ENCODE data around the gene KCNJ11.
A peak's percentile ranks its signal among the peaks of the same experiment; 100 is the strongest.

Gene KCNJ11

GRCh38 chr11:17376493-17376892 lies 12.0 kb downstream of the KCNJ11 start:
- H3K9ac ChIP-seq (ENCODE audit: low read length) = no peak overlapping the region
- H3K36me3 ChIP-seq (ENCODE audit: insufficient read depth, low read length) = peaks cover 7% of the 10 kb centered on the region
- no peak overlapping the region for H3K27ac ChIP-seq (ENCODE audit: low read depth, low read length)

GRCh38 chr11:17375547-17375946 lies 12.9 kb downstream of the KCNJ11 start:
- Histone ChIP-seq H3K9ac (ENCODE audit: low read length) (no peak overlapping the region), H3K27me3 (ENCODE audit: control insufficient read depth in 1 of 2, insufficient read depth in 2 of 2, low read length in 2 of 2) (no peaks in the 10 kb centered on the region), H3K4me3 (ENCODE audit: low read depth in 1 of 2, low read length in 2 of 2) (no peak overlapping the region), H3K9me3 (ENCODE audit: low read length) (peaks cover 23% of the 10 kb centered on the region), H3K36me3 (ENCODE audit: insufficient read depth, low read length) (peaks cover 7% of the 10 kb centered on the region), H3K4me1 (ENCODE audit: insufficient read depth, low read length) (no peaks in the 10 kb centered on the region), H3K27ac (ENCODE audit: low read depth, low read length) (no peak overlapping the region)

More at GRCh38 chr11:17376493-17376892, 12.0 kb downstream of the KCNJ11 start:
- Histone ChIP-seq H3K27me3 (ENCODE audit: control insufficient read depth in 1 of 2, insufficient read depth in 2 of 2, low read length in 2 of 2) (no peaks in the 10 kb centered on the region), H3K4me1 (ENCODE audit: insufficient read depth, low read length) (no peaks in the 10 kb centered on the region), H3K4me3 (ENCODE audit: low read depth in 1 of 2, low read length in 2 of 2) (no peak overlapping the region), H3K9me3 (ENCODE audit: low read length) (peaks cover 21% of the 10 kb centered on the region)

GRCh38 chr11:17371614-17372013 lies 16.8 kb downstream of the KCNJ11 start:
- Histone ChIP-seq H3K27me3 (ENCODE audit: control insufficient read depth in 1 of 2, insufficient read depth in 2 of 2, low read length in 2 of 2) (no peaks in the 10 kb centered on the region), H3K27ac (ENCODE audit: low read depth, low read length) (no peak overlapping the region), H3K4me1 (ENCODE audit: insufficient read depth, low read length) (no peaks in the 10 kb centered on the region), H3K9me3 (ENCODE audit: low read length) (peaks cover 32% of the 10 kb centered on the region), H3K4me3 (ENCODE audit: low read depth in 1 of 2, low read length in 2 of 2) (no peak overlapping the region), H3K9ac (ENCODE audit: low read length) (no peak overlapping the region), H3K36me3 (ENCODE audit: insufficient read depth, low read length) (peaks cover 29% of the 10 kb centered on the region)

GRCh38 chr11:17369684-17370243 lies 18.7 kb downstream of the KCNJ11 start:
- Histone ChIP-seq H3K4me3 (ENCODE audit: low read depth in 1 of 2, low read length in 2 of 2) (no peak overlapping the region), H3K9ac (ENCODE audit: low read length) (no peak overlapping the region), H3K4me1 (ENCODE audit: insufficient read depth, low read length) (no peaks in the 10 kb centered on the region), H3K36me3 (ENCODE audit: insufficient read depth, low read length) (peaks cover 29% of the 10 kb centered on the region), H3K9me3 (ENCODE audit: low read length) (peaks cover 32% of the 10 kb centered on the region), H3K27me3 (ENCODE audit: control insufficient read depth in 1 of 2, insufficient read depth in 2 of 2, low read length in 2 of 2) (no peaks in the 10 kb centered on the region), H3K27ac (ENCODE audit: low read depth, low read length) (no peak overlapping the region)

GRCh38 chr11:17369094-17369493 lies 19.4 kb downstream of the KCNJ11 start:
- no peaks in the 10 kb centered on the region for H3K27me3 ChIP-seq (ENCODE audit: control insufficient read depth in 1 of 2, insufficient read depth in 2 of 2, low read length in 2 of 2)
- H3K36me3 ChIP-seq (ENCODE audit: insufficient read depth, low read length) = peaks cover 29% of the 10 kb centered on the region
- no peak overlapping the region for H3K27ac ChIP-seq (ENCODE audit: low read depth, low read length)
- H3K4me1 ChIP-seq (ENCODE audit: insufficient read depth, low read length) = no peaks in the 10 kb centered on the region
- peaks cover 32% of the 10 kb centered on the region for H3K9me3 ChIP-seq (ENCODE audit: low read length)
- no peak overlapping the region for H3K9ac ChIP-seq (ENCODE audit: low read length)
- no peak overlapping the region for H3K4me3 ChIP-seq (ENCODE audit: low read depth in 1 of 2, low read length in 2 of 2)

GRCh38 chr11:17368551-17368950 lies 19.9 kb downstream of the KCNJ11 start:
- Histone ChIP-seq H3K27ac (ENCODE audit: low read depth, low read length) (no peak overlapping the region), H3K9ac (ENCODE audit: low read length) (no peak overlapping the region), H3K36me3 (ENCODE audit: insufficient read depth, low read length) (peaks cover 29% of the 10 kb centered on the region), H3K4me3 (ENCODE audit: low read depth in 1 of 2, low read length in 2 of 2) (no peak overlapping the region), H3K27me3 (ENCODE audit: control insufficient read depth in 1 of 2, insufficient read depth in 2 of 2, low read length in 2 of 2) (no peaks in the 10 kb centered on the region), H3K4me1 (ENCODE audit: insufficient read depth, low read length) (no peaks in the 10 kb centered on the region), H3K9me3 (ENCODE audit: low read length) (peaks cover 32% of the 10 kb centered on the region)

GRCh38 chr11:17366495-17366894 lies 22.0 kb downstream of the KCNJ11 start:
- Histone ChIP-seq H3K9me3 (ENCODE audit: low read length) (peaks cover 12% of the 10 kb centered on the region), H3K4me1 (ENCODE audit: insufficient read depth, low read length) (no peaks in the 10 kb centered on the region), H3K36me3 (ENCODE audit: insufficient read depth, low read length) (peaks cover 22% of the 10 kb centered on the region), H3K27me3 (ENCODE audit: control insufficient read depth in 1 of 2, insufficient read depth in 2 of 2, low read length in 2 of 2) (no peaks in the 10 kb centered on the region), H3K4me3 (ENCODE audit: low read depth in 1 of 2, low read length in 2 of 2) (no peak overlapping the region), H3K9ac (ENCODE audit: low read length) (no peak overlapping the region), H3K27ac (ENCODE audit: low read depth, low read length) (no peak overlapping the region)

GRCh38 chr11:17354601-17354991 lies 33.9 kb downstream of the KCNJ11 start:
- Histone ChIP-seq H3K4me3 (ENCODE audit: low read depth in 1 of 2, low read length in 2 of 2) (no peak overlapping the region), H3K27ac (ENCODE audit: low read depth, low read length) (no peak overlapping the region), H3K9ac (ENCODE audit: low read length) (no peak overlapping the region), H3K4me1 (ENCODE audit: insufficient read depth, low read length) (peaks cover 13% of the 10 kb centered on the region), H3K9me3 (ENCODE audit: low read length) (no peaks in the 10 kb centered on the region), H3K36me3 (ENCODE audit: insufficient read depth, low read length) (no peaks in the 10 kb centered on the region), H3K27me3 (ENCODE audit: control insufficient read depth in 1 of 2, insufficient read depth in 2 of 2, low read length in 2 of 2) (no peaks in the 10 kb centered on the region)

- H3K4me3 ChIP-seq (ENCODE audit: low read depth in 1 of 2, low read length in 2 of 2) = peak overlapping the region; percentile 57 to 66
- no peak overlapping the region for H3K9ac ChIP-seq (ENCODE audit: low read length)
- no peaks in the 10 kb centered on the region for H3K9me3 ChIP-seq (ENCODE audit: low read length)
- peak overlapping the region; percentile 70 for H3K27ac ChIP-seq (ENCODE audit: low read depth, low read length)
- H3K36me3 ChIP-seq (ENCODE audit: insufficient read depth, low read length) = no peaks in the 10 kb centered on the region
- no peaks in the 10 kb centered on the region for H3K27me3 ChIP-seq (ENCODE audit: control insufficient read depth in 1 of 2, insufficient read depth in 2 of 2, low read length in 2 of 2)
- peaks cover 13% of the 10 kb centered on the region for H3K4me1 ChIP-seq (ENCODE audit: insufficient read depth, low read length)
Measured at GRCh38 chr11:17353821-17354600, 34.4 kb downstream of the KCNJ11 start.

GRCh38 chr11:17352950-17353820 lies 35.3 kb downstream of the KCNJ11 start:
- Histone ChIP-seq H3K36me3 (ENCODE audit: insufficient read depth, low read length) (no peaks in the 10 kb centered on the region), H3K4me1 (ENCODE audit: insufficient read depth, low read length) (peaks cover 13% of the 10 kb centered on the region), H3K9ac (ENCODE audit: low read length) (peak overlapping the region; percentile 19), H3K9me3 (ENCODE audit: low read length) (no peaks in the 10 kb centered on the region), H3K27ac (ENCODE audit: low read depth, low read length) (peak overlapping the region; percentile 70), H3K4me3 (ENCODE audit: low read depth in 1 of 2, low read length in 2 of 2) (peak overlapping the region; percentile 57 to 66), H3K27me3 (ENCODE audit: control insufficient read depth in 1 of 2, insufficient read depth in 2 of 2, low read length in 2 of 2) (no peaks in the 10 kb centered on the region)

GRCh38 chr11:17351510-17352176 lies 36.8 kb downstream of the KCNJ11 start, which contains the start of gene NCR3LG1:
Gene NCR3LG1, plus strand, starts transcription at chr11:17351800. Its CDS starts 170 bp downstream, at chr11:17351970.
- Histone ChIP-seq H3K4me1 (ENCODE audit: insufficient read depth, low read length) (peaks cover 13% of the 10 kb centered on the region), H3K36me3 (ENCODE audit: insufficient read depth, low read length) (no peaks in the 10 kb centered on the region), H3K9me3 (ENCODE audit: low read length) (no peaks in the 10 kb centered on the region), H3K9ac (ENCODE audit: low read length) (peak within 1 kb of the TSS; percentile 19), H3K27me3 (ENCODE audit: control insufficient read depth in 1 of 2, insufficient read depth in 2 of 2, low read length in 2 of 2) (no peaks in the 10 kb centered on the region), H3K4me3 (ENCODE audit: low read depth in 1 of 2, low read length in 2 of 2) (peak within 1 kb of the TSS; percentile 57 to 78), H3K27ac (ENCODE audit: low read depth, low read length) (peak within 1 kb of the TSS; percentile 41)
